Smooth muscle cell (in vitro differentiated cells): ENCODE measurements around the gene SORCS2. TPM values are rescaled to one million over a fixed set of nuclear protein-coding genes. Genes with fewer than 3 reads are reported as not detected.

Source experiments
- DNase-seq: peaks from one replicate; lab custom pipeline; 2025; ENCODE audit not compliant: unreplicated experiment; lab: John Stamatoyannopoulos, UW
- H2AFZ ChIP-seq: fragments of 200-600 bp; sonication (generic); 2 replicates; pipeline ENCODE4 v1.6.0; 2016; ENCODE audit warnings: antibody characterized with exemption, low read depth, mild to moderate bottlenecking
- H3F3A ChIP-seq: fragments of 200-600 bp; sonication (generic); 2 replicates; pipeline ENCODE4 v1.6.0; 2017; ENCODE audit warnings: antibody characterized with exemption, low read depth
- H3K27ac ChIP-seq: fragments of 200-600 bp; sonication (generic); 2 replicates; pipeline ENCODE4 v1.5.1; 2016; ENCODE audit warnings: low read depth, mild to moderate bottlenecking
- H3K27me3 ChIP-seq: fragments of 200-600 bp; sonication (generic); 2 replicates; pipeline ENCODE4 v1.6.1; 2016; ENCODE audit warnings: low read depth, mild to moderate bottlenecking
- H3K36me3 ChIP-seq: fragments of 200-600 bp; sonication (generic); 2 replicates; pipeline ENCODE4 v1.5.1; 2016; ENCODE audit warnings: low read depth
- H3K4me1 ChIP-seq: fragments of 200-600 bp; sonication (generic); 2 replicates; pipeline ENCODE4 v1.5.1; 2016; ENCODE audit warnings: low read depth
- H3K4me2 ChIP-seq: fragments of 200-600 bp; sonication (generic); 2 replicates; pipeline ENCODE4 v1.6.0; 2016; ENCODE audit warnings: mild to moderate bottlenecking
- H3K4me3 ChIP-seq: fragments of 200-600 bp; sonication (generic); 2 replicates; pipeline ENCODE4 v1.5.1; 2016; ENCODE audit warnings: mild to moderate bottlenecking
- H3K79me2 ChIP-seq: fragments of 200-600 bp; sonication (generic); 2 replicates; pipeline ENCODE4 v1.6.0; 2016; ENCODE audit warnings: low read depth, mild to moderate bottlenecking
- H3K9ac ChIP-seq: fragments of 200-600 bp; sonication (generic); 2 replicates; pipeline ENCODE4 v1.6.0; 2016; ENCODE audit warnings: low read depth
- H3K9me3 ChIP-seq: fragments of 200-600 bp; sonication (generic); replicated peaks from 2 replicates; pipeline ENCODE4 v1.5.1; 2016; ENCODE audit warnings: low read depth
- H4K20me1 ChIP-seq: fragments of 200-600 bp; sonication (generic); 2 replicates; pipeline ENCODE4 v1.6.0; 2016; ENCODE audit warnings: low read depth
- WGBS: methylation state at CpG from one replicate; pipeline ENCODE4 v1.1.7; 2016; ENCODE audit warnings: low lambda C conversion rate; 5-methylcytosine and 5-hydroxymethylcytosine counted together
- polyA plus RNA-seq: library from polyadenylated mRNA; unstranded; fragments of >200 nt; fragmentation: Nextera tagmentation; extraction: Ambion mirVana; gene quantifications from 2 replicates; pipeline ENCODE4 v1.2.1, GENCODE V29; 2016
- total RNA-seq: library from RNA; depleted of rRNA; stranded (reverse); fragments of >200 nt; gene quantifications from 2 replicates; pipeline ENCODE4 v1.2.3, GENCODE V29; 2014
- TF ChIP-seq, protein P1 (sequence below): fragments of 200-600 bp; sonication (generic); IDR thresholded peaks from 2 replicates; pipeline ENCODE4 v1.5.1; 2017; ENCODE audit warnings: borderline replicate concordance, mild to moderate bottlenecking, antibody characterized with exemption; ENCODE audit not compliant: insufficient read depth, poor library complexity, severe bottlenecking

The SORCS2 gene
- total and polyA plus RNA-seq, 2 experiments from 2014 or later: 5.2 to 9.3 TPM

DNA sequence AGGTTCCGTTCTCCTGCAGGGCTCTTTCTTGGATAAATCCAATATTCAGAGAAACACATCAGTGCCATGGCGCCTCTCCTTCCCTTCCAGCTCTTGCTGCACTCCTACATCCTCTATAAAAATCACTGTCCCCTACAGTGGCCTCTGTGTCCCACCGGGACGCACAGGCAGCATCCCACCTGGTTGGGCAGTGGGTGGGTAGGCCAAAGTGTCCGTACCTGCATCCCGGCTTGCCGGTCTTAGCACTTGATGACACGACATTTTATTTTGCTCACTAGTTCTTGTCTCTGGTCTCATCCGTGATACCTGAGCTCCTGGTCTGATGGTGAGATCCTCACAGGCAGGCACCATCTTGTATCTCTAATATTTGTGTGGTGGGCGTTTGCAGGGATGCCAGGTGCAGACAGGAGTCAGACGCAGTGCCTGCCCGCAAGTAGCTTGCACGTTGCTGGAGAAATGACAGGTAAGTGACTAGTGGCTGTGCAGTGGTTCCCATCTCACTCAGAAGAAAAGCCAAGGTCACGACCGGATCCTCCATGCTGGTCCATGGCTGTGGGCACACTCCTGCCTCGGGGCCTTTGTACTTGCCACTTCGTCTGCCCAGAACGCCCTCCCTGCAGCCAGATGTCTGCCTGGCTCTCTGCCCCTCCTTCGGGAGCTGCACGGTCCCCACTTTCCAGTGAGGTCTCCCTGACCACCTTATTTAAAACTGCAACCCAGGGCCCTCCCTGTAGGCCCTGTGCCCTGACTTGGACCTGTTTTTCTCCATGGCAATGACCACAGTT is 109.7 kb downstream of the SORCS2 start:
- Histone ChIP-seq H3K79me2 (no peaks in the 10 kb centered on the region), H3K4me1 (peaks cover 25% of the 10 kb centered on the region), H2AFZ (no peak overlapping the region), H3K36me3 (no peaks in the 10 kb centered on the region), H3K9ac (no peak overlapping the region), H3K27ac (no peak overlapping the region), H3K9me3 (no peaks in the 10 kb centered on the region), H3K4me3 (no peak overlapping the region), H3K27me3 (no peaks in the 10 kb centered on the region), H3K4me2 (no peak overlapping the region), H4K20me1 (no peaks in the 10 kb centered on the region), H3F3A (no peaks in the 10 kb centered on the region)
- WGBS: 95% methylated on average over 20 of the region's 20 CpGs
- DNase-seq: no peak
- TF ChIP-seq, protein P1, sequence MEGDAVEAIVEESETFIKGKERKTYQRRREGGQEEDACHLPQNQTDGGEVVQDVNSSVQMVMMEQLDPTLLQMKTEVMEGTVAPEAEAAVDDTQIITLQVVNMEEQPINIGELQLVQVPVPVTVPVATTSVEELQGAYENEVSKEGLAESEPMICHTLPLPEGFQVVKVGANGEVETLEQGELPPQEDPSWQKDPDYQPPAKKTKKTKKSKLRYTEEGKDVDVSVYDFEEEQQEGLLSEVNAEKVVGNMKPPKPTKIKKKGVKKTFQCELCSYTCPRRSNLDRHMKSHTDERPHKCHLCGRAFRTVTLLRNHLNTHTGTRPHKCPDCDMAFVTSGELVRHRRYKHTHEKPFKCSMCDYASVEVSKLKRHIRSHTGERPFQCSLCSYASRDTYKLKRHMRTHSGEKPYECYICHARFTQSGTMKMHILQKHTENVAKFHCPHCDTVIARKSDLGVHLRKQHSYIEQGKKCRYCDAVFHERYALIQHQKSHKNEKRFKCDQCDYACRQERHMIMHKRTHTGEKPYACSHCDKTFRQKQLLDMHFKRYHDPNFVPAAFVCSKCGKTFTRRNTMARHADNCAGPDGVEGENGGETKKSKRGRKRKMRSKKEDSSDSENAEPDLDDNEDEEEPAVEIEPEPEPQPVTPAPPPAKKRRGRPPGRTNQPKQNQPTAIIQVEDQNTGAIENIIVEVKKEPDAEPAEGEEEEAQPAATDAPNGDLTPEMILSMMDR: no peak

DNA sequence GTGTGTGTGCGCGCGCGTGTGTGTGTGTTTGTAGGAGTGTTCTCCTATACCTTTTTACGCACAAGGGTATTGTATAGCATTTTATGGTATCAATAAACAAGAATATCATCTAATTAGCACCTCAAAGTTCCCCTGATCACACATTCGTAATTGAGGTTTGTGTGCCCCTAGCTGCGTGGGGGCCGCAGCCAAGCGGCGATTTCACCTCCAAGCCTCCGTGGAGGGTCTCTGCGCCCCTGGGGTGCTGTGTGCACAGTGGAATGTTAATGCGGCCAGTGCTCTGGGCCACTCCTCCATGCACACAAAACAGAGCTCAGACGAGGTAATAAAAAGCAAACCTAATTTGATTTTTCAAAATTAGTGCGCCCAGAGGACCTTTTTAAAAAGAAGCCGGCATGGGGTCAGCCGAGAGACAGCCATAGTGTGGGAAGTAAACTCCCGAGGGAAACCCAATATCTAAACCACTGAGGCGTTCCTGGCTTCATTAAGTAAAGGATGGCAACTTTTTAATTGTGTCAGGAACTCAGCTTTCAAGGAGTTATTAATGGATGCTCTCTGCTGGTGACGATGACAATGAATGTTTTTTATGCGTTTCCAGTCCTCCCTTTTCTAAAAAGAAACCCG is 110.6 kb downstream of the SORCS2 start:
- Histone ChIP-seq H3K27me3 (no peaks in the 10 kb centered on the region), H3K36me3 (no peaks in the 10 kb centered on the region), H3K27ac (no peak overlapping the region), H4K20me1 (no peaks in the 10 kb centered on the region), H3K9ac (no peak overlapping the region), H3K4me2 (no peak overlapping the region), H2AFZ (no peak overlapping the region), H3K4me1 (peaks cover 17% of the 10 kb centered on the region), H3K79me2 (no peaks in the 10 kb centered on the region), H3K4me3 (no peak overlapping the region), H3F3A (no peaks in the 10 kb centered on the region), H3K9me3 (no peaks in the 10 kb centered on the region)
- TF ChIP-seq, protein P1: no peak
- 79% methylated on average over 22 of the region's 22 CpGs for WGBS
- DNase-seq: no peak

DNA sequence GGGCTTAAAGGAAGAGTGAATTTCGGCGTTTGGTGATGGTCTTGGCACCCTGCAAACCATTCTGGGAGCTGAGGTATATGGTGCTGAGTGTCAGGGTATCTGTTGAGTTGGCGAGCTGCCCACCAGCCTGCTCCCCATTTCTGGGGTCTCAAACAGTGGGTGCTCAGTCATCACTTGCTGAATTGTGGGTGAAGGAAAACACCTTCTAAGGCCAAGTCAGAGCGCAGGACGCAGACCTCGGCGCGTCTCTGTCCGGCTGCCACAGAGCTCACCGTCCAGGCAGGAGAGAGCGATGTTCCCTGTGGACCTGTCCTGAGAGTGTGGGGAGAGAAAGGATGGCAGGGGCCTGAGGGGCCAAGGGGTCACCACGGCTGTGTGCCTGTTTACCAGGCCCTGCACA is 111.2 kb downstream of the SORCS2 start:
- Histone ChIP-seq H3K36me3 (no peaks in the 10 kb centered on the region), H4K20me1 (no peaks in the 10 kb centered on the region), H3K4me3 (no peak overlapping the region), H2AFZ (no peak overlapping the region), H3K9me3 (no peaks in the 10 kb centered on the region), H3K27me3 (no peaks in the 10 kb centered on the region), H3K4me2 (no peak overlapping the region), H3K27ac (no peak overlapping the region), H3K4me1 (peaks cover 10% of the 10 kb centered on the region), H3F3A (no peaks in the 10 kb centered on the region), H3K9ac (no peak overlapping the region), H3K79me2 (no peaks in the 10 kb centered on the region)
- TF ChIP-seq, protein P1: no peak
- no peak for DNase-seq
- WGBS: 98% methylated on average over 6 of the region's 12 CpGs
